Smooth muscle cell of the pulmonary artery (primary cell): ENCODE measurements around the gene TAF4. TPM values are rescaled to one million over a fixed set of nuclear protein-coding genes. Genes with fewer than 3 reads are reported as not detected.

ENCODE experiments used
- total RNA-seq: library from RNA; depleted of rRNA; stranded (reverse); fragments of >200 nt; gene quantifications from 2 replicates; pipeline ENCODE4 v1.2.3, GENCODE V29; 2014

TAF4 gene, protein sequence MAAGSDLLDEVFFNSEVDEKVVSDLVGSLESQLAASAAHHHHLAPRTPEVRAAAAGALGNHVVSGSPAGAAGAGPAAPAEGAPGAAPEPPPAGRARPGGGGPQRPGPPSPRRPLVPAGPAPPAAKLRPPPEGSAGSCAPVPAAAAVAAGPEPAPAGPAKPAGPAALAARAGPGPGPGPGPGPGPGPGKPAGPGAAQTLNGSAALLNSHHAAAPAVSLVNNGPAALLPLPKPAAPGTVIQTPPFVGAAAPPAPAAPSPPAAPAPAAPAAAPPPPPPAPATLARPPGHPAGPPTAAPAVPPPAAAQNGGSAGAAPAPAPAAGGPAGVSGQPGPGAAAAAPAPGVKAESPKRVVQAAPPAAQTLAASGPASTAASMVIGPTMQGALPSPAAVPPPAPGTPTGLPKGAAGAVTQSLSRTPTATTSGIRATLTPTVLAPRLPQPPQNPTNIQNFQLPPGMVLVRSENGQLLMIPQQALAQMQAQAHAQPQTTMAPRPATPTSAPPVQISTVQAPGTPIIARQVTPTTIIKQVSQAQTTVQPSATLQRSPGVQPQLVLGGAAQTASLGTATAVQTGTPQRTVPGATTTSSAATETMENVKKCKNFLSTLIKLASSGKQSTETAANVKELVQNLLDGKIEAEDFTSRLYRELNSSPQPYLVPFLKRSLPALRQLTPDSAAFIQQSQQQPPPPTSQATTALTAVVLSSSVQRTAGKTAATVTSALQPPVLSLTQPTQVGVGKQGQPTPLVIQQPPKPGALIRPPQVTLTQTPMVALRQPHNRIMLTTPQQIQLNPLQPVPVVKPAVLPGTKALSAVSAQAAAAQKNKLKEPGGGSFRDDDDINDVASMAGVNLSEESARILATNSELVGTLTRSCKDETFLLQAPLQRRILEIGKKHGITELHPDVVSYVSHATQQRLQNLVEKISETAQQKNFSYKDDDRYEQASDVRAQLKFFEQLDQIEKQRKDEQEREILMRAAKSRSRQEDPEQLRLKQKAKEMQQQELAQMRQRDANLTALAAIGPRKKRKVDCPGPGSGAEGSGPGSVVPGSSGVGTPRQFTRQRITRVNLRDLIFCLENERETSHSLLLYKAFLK
- 5.7 and 7.0 TPM in 2 replicates for total RNA-seq

DNA sequence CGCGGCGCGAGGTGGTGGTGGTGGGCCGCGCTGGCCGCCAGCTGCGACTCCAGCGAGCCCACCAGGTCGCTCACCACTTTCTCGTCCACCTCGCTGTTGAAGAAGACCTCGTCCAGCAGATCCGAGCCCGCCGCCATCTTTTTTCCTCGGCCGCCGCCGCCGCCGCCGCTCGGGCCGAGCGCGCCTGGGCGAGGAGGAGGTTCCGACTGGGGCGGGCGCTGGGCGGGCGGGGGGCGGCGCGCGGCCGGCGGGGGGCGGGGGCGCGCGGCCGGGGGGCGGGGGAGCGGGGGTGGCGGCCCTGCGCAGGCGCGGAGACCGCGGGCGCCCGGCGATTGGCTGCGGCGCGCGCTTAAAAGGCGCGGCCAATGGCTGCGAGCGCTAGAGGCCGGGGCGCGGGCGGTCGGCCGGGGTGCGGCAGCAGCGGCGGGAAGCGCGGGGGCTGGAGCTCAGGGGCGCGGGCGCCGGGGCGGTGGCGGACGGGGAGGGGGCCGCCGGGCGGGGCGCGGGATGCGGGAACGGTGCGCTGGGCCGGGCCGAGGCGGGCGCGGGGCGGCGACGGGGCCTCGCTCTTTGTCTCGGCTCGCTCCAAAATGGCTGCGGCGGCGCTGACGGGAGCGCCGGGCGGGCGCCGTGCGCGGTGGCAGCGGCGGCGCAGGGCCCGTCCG is at the start of gene TAF4:
Gene TAF4 (minus strand): TSS at position 208 of the 665 bp plus-strand sequence. CDS start 71 bp downstream, at position 137.

Other genes with a start within 250 kb of the TAF4 start
- gene LSM14B, start 56.6 kb upstream of the TAF4 start, total RNA-seq: 43.7 and 52.0 TPM in 2 replicates
- gene PSMA7, start 77.5 kb upstream of the TAF4 start, total RNA-seq: 196 and 262 TPM in 2 replicates
- gene SS18L1, start 77.9 kb upstream of the TAF4 start, total RNA-seq: 11.7 and 19.4 TPM in 2 replicates
- 15.4 and 19.2 TPM in 2 replicates for gene MTG2, start 117.1 kb upstream of the TAF4 start, total RNA-seq
- gene HRH3, start 154.4 kb upstream of the TAF4 start, total RNA-seq: not detected in 2 replicates
- gene OSBPL2, start 172.6 kb upstream of the TAF4 start, total RNA-seq: 30.7 and 32.0 TPM in 2 replicates
- gene ADRM1, start 237.1 kb upstream of the TAF4 start, total RNA-seq: 68.2 and 95.2 TPM in 2 replicates